ENCODE data around the gene IPCEF1. TPM values are rescaled to one million over a fixed set of nuclear protein-coding genes. Genes with fewer than 3 reads are reported as not detected.
A peak's percentile ranks its signal among the peaks of the same experiment; 100 is the strongest.

The IPCEF1 gene
- total RNA-seq, 2 donors from 2014 or later = 50.4 to 63.1 TPM

- DNase-seq = no peak
- no peaks in the 10 kb centered on the region for H3K9me3 ChIP-seq (ENCODE audit: control insufficient read depth, low read length, poor library complexity, severe bottlenecking)
- Mint-ChIP-seq H3K36me3 (ENCODE audit: low read depth) (peaks cover 2% of the 10 kb centered on the region), H3K27me3 (no peaks in the 10 kb centered on the region), H3K27ac (peak overlapping the region; percentile 82), H3K4me3 (peak overlapping the region; percentile 68), H3K4me1 (peaks cover 46% of the 10 kb centered on the region)
- peak; percentile 67 for ATAC-seq
Observed at GRCh38 chr6:154239392-154239791, 117.2 kb downstream of the IPCEF1 start.

GRCh38 chr6:154238831-154239230, 117.8 kb downstream of the IPCEF1 start:
- Mint-ChIP-seq H3K36me3 (ENCODE audit: low read depth) (peaks cover 2% of the 10 kb centered on the region), H3K27ac (peak overlapping the region; percentile 82)

GRCh38 chr6:154236646-154237301, 119.8 kb downstream of the IPCEF1 start:
- Mint-ChIP-seq H3K4me3 (no peak overlapping the region), H3K27ac (peak overlapping the region; percentile 11), H3K4me1 (peaks cover 47% of the 10 kb centered on the region), H3K36me3 (ENCODE audit: low read depth) (no peaks in the 10 kb centered on the region), H3K27me3 (no peaks in the 10 kb centered on the region)
- no peaks in the 10 kb centered on the region for H3K9me3 ChIP-seq (ENCODE audit: control insufficient read depth, low read length, poor library complexity, severe bottlenecking)
- DNase-seq (no peak), ATAC-seq (no peak)

More at GRCh38 chr6:154238831-154239230, 117.8 kb downstream of the IPCEF1 start:
- DNase-seq = no peak
- H3K4me1 Mint-ChIP-seq = peaks cover 44% of the 10 kb centered on the region
- H3K9me3 ChIP-seq (ENCODE audit: control insufficient read depth, low read length, poor library complexity, severe bottlenecking) = no peaks in the 10 kb centered on the region
- H3K4me3 Mint-ChIP-seq = peak overlapping the region; percentile 68
- H3K27me3 Mint-ChIP-seq = no peaks in the 10 kb centered on the region
- no peak for ATAC-seq

GRCh38 chr6:154234019-154234772, 122.4 kb downstream of the IPCEF1 start:
- no peak for DNase-seq
- Mint-ChIP-seq H3K27me3 (no peaks in the 10 kb centered on the region), H3K36me3 (ENCODE audit: low read depth) (no peaks in the 10 kb centered on the region), H3K4me1 (peaks cover 55% of the 10 kb centered on the region), H3K4me3 (peak overlapping the region; percentile 76), H3K27ac (peak overlapping the region; percentile 98)
- H3K9me3 ChIP-seq (ENCODE audit: control insufficient read depth, low read length, poor library complexity, severe bottlenecking) = no peaks in the 10 kb centered on the region
- no peak for ATAC-seq

- peak overlapping the region; percentile 98 for H3K27ac Mint-ChIP-seq
Observed at GRCh38 chr6:154233383-154233782, 123.2 kb downstream of the IPCEF1 start.

DNA sequence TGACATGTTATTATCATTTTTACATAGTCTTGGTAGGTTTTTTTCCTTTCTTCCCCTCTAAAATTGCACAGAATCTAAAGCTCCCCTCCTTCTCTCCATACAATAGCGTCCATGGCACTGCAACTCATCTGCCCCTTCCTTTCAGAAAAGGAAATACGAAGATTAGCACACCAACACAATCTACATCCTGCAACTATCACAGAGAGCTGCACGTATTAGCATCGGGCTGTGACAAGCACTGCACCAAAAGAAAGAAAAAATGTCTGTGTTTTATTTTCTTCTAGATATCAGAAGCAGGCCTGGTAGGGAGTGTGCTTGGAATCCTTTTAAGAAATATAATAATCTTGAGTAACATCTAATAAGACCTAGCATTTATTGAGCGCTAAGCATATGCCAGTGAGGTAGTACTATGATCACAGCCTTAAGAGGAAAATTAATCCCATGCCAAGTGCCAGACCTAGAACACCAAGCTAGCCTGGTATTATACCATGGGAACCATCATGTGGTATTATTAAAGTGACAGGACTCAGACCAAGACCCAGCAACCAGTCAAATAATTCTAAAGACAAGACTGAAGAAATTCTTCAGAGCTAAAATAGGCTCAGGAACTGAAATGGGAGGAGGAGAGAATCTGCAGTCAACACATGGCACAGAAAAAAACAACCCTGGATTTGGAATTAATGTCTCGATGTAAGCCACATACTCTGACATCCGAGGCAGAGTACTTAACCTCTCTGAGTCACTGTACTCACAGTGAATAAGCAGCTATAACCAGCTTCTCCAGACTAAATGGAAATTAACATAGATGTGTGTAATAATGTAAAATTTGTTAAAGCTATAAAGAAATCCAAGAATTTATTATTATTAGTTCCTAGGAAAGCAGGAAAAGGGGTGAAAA, 124.3 kb downstream of the IPCEF1 start:
- ATAC-seq = peak; percentile 71
- no peak for DNase-seq
- Mint-ChIP-seq H3K27me3 (no peaks in the 10 kb centered on the region), H3K4me1 (peaks cover 59% of the 10 kb centered on the region), H3K4me3 (peak overlapping the region; percentile 79), H3K27ac (peak overlapping the region; percentile 98), H3K36me3 (ENCODE audit: low read depth) (no peaks in the 10 kb centered on the region)
- no peaks in the 10 kb centered on the region for H3K9me3 ChIP-seq (ENCODE audit: control insufficient read depth, low read length, poor library complexity, severe bottlenecking)

More at GRCh38 chr6:154233383-154233782, 123.2 kb downstream of the IPCEF1 start:
- no peaks in the 10 kb centered on the region for H3K27me3 Mint-ChIP-seq
- DNase-seq (no peak), ATAC-seq (no peak)
- peaks cover 57% of the 10 kb centered on the region for H3K4me1 Mint-ChIP-seq
- H3K36me3 Mint-ChIP-seq (ENCODE audit: low read depth) = no peaks in the 10 kb centered on the region
- peak overlapping the region; percentile 28 for H3K4me3 Mint-ChIP-seq
- H3K9me3 ChIP-seq (ENCODE audit: control insufficient read depth, low read length, poor library complexity, severe bottlenecking) = no peaks in the 10 kb centered on the region

DNA sequence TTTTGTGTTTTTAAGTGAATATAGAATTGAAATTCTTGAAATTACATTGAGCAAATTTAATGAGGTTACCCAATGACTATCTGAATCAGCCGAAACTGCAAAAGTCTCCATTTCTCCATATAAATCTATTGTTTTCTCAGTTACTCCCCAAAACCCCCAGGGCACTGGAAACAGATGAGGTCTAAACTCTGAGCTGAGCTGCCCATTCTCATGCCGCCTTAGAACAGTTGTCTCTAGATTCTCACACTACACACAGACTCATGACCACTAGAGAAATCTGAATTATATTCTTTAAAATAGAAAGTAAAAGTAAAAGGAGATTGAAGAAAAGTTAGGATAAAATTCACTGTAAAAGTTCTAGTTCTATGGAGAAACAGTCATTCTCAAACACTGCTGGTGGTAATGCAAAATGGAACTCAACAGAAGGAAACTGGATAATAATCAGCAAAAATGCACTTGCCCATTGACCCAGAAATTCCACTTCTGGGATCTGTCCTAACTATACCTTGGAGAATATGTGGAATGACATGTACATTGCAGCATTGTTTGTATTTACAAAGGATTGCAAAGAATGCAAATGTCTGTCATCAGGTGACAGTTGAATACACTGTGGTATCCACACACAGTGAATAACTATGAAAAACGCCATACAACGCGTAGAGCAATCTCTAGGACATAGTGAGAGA, 125.5 kb downstream of the IPCEF1 start:
- H3K27ac Mint-ChIP-seq = peak overlapping the region; percentile 98
- ATAC-seq = no peak
- peaks cover 3% of the 10 kb centered on the region for H3K36me3 Mint-ChIP-seq (ENCODE audit: low read depth)
- H3K4me1 Mint-ChIP-seq = peaks cover 63% of the 10 kb centered on the region
- H3K9me3 ChIP-seq (ENCODE audit: control insufficient read depth, low read length, poor library complexity, severe bottlenecking) = no peaks in the 10 kb centered on the region
- no peak for DNase-seq
- H3K27me3 Mint-ChIP-seq = no peaks in the 10 kb centered on the region
- H3K4me3 Mint-ChIP-seq = peak overlapping the region; percentile 79

GRCh38 chr6:154230393-154230792, 126.2 kb downstream of the IPCEF1 start:
- DNase-seq (no peak), ATAC-seq (no peak)
- Mint-ChIP-seq H3K4me3 (peak overlapping the region; percentile 92), H3K4me1 (peaks cover 62% of the 10 kb centered on the region), H3K27me3 (no peaks in the 10 kb centered on the region), H3K36me3 (ENCODE audit: low read depth) (peaks cover 3% of the 10 kb centered on the region), H3K27ac (peak overlapping the region; percentile 98)
- H3K9me3 ChIP-seq (ENCODE audit: control insufficient read depth, low read length, poor library complexity, severe bottlenecking) = no peaks in the 10 kb centered on the region

GRCh38 chr6:154229786-154230185, 126.8 kb downstream of the IPCEF1 start:
- peaks cover 3% of the 10 kb centered on the region for H3K36me3 Mint-ChIP-seq (ENCODE audit: low read depth)
- peak; percentile 64 for ATAC-seq
- no peaks in the 10 kb centered on the region for H3K27me3 Mint-ChIP-seq
- H3K4me1 Mint-ChIP-seq = peaks cover 61% of the 10 kb centered on the region
- no peaks in the 10 kb centered on the region for H3K9me3 ChIP-seq (ENCODE audit: control insufficient read depth, low read length, poor library complexity, severe bottlenecking)
- peak overlapping the region; percentile 98 for H3K27ac Mint-ChIP-seq
- peak overlapping the region; percentile 92 for H3K4me3 Mint-ChIP-seq
- DNase-seq = no peak

- ATAC-seq (no peak), DNase-seq (no peak)
- Mint-ChIP-seq H3K36me3 (ENCODE audit: low read depth) (peaks cover 3% of the 10 kb centered on the region), H3K27me3 (no peaks in the 10 kb centered on the region), H3K4me1 (peaks cover 53% of the 10 kb centered on the region), H3K4me3 (no peak overlapping the region), H3K27ac (peak overlapping the region; percentile 98)
- no peaks in the 10 kb centered on the region for H3K9me3 ChIP-seq (ENCODE audit: control insufficient read depth, low read length, poor library complexity, severe bottlenecking)
Observed at GRCh38 chr6:154228521-154228905, 128.1 kb downstream of the IPCEF1 start.

GRCh38 chr6:154227862-154228520, 128.6 kb downstream of the IPCEF1 start:
- Mint-ChIP-seq H3K4me3 (no peak overlapping the region), H3K4me1 (peaks cover 49% of the 10 kb centered on the region), H3K27ac (peak overlapping the region; percentile 98), H3K36me3 (ENCODE audit: low read depth) (peaks cover 3% of the 10 kb centered on the region), H3K27me3 (no peaks in the 10 kb centered on the region)
- DNase-seq (no peak), ATAC-seq (no peak)
- H3K9me3 ChIP-seq (ENCODE audit: control insufficient read depth, low read length, poor library complexity, severe bottlenecking) = no peaks in the 10 kb centered on the region

DNA sequence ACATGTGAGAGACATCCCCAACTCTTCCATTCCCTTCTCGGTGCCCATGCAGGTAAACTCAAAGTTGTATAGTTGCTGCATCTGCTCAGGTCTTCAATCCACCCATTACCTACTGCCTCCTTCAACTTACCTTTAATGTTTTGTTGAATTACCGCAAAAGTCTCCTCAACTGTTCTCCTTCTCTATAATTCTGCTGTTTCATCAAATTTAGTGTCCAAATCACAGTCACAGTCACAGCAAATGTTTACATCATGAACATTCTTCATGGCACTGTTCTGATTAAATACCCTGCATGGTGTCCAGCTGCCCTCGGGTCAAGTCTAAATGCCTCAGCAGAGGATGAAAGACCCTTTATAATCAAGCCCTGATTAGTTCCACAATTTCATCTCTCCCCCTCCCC, 130.1 kb downstream of the IPCEF1 start:
- ATAC-seq (no peak), DNase-seq (no peak)
- peaks cover 7% of the 10 kb centered on the region for H3K36me3 Mint-ChIP-seq (ENCODE audit: low read depth)
- H3K27me3 Mint-ChIP-seq = no peaks in the 10 kb centered on the region
- no peak overlapping the region for H3K4me3 Mint-ChIP-seq
- peak overlapping the region; percentile 56 for H3K27ac Mint-ChIP-seq
- H3K9me3 ChIP-seq (ENCODE audit: control insufficient read depth, low read length, poor library complexity, severe bottlenecking) = no peaks in the 10 kb centered on the region
- peaks cover 49% of the 10 kb centered on the region for H3K4me1 Mint-ChIP-seq
